ENCODE measurements around the gene FAAH.
"Not testable (repeated sequence)": the region's sequence is repeated elsewhere in the genome, so short reads cannot be mapped to it uniquely, and the experiment has no call there.

FAAH gene

GRCh38 chr1:46364612-46365011 lies 29.5 kb upstream of the FAAH start:
- no peak for TF ChIP-seq CTCF (conservative IDR thresholded peaks at IDR 0.05)
- peak overlapping the region; percentile 63 for H3K27ac ChIP-seq

GRCh38 chr1:46365796-46366195 lies 28.3 kb upstream of the FAAH start:
- H3K27ac ChIP-seq, result peak overlapping the region; percentile 63; the same call in 1 of the 2 replicates

- no peak overlapping the region for H3K27ac ChIP-seq
- no peak for TF ChIP-seq CTCF (conservative IDR thresholded peaks at IDR 0.05)
These were observed 27.0 kb upstream of the FAAH start for GRCh38 chr1:46367072-46367471.

- H3K27ac ChIP-seq, result not testable (repeated sequence)
These were observed 26.4 kb upstream of the FAAH start for GRCh38 chr1:46367701-46368100.

- no peak overlapping the region for H3K27ac ChIP-seq
- no peak for TF ChIP-seq CTCF (conservative IDR thresholded peaks at IDR 0.05)
These were observed 25.3 kb upstream of the FAAH start for GRCh38 chr1:46368791-46369190.

- TF ChIP-seq CTCF (conservative IDR thresholded peaks at IDR 0.05), result no peak
- H3K27ac ChIP-seq, result no peak overlapping the region
These were observed 24.4 kb upstream of the FAAH start for GRCh38 chr1:46369542-46370213.

- no peak for TF ChIP-seq CTCF (conservative IDR thresholded peaks at IDR 0.05)
- no peak overlapping the region for H3K27ac ChIP-seq
These were observed 23.9 kb upstream of the FAAH start for GRCh38 chr1:46370214-46370633.

GRCh38 chr1:46372431-46372830 lies 21.7 kb upstream of the FAAH start:
- TF ChIP-seq CTCF (conservative IDR thresholded peaks at IDR 0.05), result no peak
- no peak overlapping the region for H3K27ac ChIP-seq

- TF ChIP-seq CTCF (conservative IDR thresholded peaks at IDR 0.05), result no peak
- H3K27ac ChIP-seq, result no peak overlapping the region
These were observed 14.1 kb upstream of the FAAH start for GRCh38 chr1:46379996-46380395.

All from VCaP (cell line).